Hematopoietic multipotent progenitor cell (in vitro differentiated cells): ENCODE results near the gene NOS2. TPM values are rescaled to one million over a fixed set of nuclear protein-coding genes. Genes with fewer than 3 reads are reported as not detected.
"Not testable (repeated sequence)": the region's sequence is repeated elsewhere in the genome, so short reads cannot be mapped to it uniquely, and the experiment has no call there.

ENCODE experiments used
- DNase-seq, 3 donors: peaks; one replicate each; pipeline ENCODE4 v3.0.0-alpha.2; 2011 to 2015; ENCODE audit warnings: low read depth in 2 of 3, low spot score in 2 of 3
- total RNA-seq: library from RNA; depleted of rRNA; stranded (reverse); fragments of >200 nt; gene quantifications from one replicate; pipeline ENCODE4 v1.2.3, GENCODE V29; 2012

Gene NOS2
- total RNA-seq, 1 donor, result under 0.01 TPM

DNA sequence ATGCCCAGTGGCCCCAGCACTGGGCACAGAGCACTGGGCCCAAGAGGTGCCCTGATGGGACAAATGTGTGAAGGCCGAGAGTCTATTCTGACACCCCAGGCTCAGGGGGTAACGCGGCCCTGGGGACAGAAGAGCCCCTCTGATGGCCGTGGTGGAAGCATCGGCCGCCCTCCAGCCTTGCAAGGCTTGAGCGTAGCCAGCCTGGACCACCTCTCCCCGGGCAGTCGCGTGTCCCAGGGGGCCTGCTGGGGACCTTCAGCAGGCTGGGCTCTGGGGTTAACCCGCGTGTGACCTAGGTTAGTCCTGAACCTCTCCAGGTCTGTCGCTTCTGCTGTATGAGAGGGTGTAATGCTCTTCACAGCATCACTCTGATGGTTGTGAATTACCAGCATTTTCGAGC, 40.8 kb downstream of the NOS2 start:
- DNase-seq, result no peak

GRCh38 chr17:27756467-27757371, 43.6 kb downstream of the NOS2 start:
- peak in 2 of 3 donors; percentile 45 to 74 for DNase-seq

GRCh38 chr17:27755706-27756466, 44.4 kb downstream of the NOS2 start:
- no peak for DNase-seq

GRCh38 chr17:27754549-27754948, 45.8 kb downstream of the NOS2 start:
- no peak for DNase-seq

- DNase-seq, result not testable (repeated sequence)
Observed at GRCh38 chr17:27753726-27754125, 46.6 kb downstream of the NOS2 start.

DNA sequence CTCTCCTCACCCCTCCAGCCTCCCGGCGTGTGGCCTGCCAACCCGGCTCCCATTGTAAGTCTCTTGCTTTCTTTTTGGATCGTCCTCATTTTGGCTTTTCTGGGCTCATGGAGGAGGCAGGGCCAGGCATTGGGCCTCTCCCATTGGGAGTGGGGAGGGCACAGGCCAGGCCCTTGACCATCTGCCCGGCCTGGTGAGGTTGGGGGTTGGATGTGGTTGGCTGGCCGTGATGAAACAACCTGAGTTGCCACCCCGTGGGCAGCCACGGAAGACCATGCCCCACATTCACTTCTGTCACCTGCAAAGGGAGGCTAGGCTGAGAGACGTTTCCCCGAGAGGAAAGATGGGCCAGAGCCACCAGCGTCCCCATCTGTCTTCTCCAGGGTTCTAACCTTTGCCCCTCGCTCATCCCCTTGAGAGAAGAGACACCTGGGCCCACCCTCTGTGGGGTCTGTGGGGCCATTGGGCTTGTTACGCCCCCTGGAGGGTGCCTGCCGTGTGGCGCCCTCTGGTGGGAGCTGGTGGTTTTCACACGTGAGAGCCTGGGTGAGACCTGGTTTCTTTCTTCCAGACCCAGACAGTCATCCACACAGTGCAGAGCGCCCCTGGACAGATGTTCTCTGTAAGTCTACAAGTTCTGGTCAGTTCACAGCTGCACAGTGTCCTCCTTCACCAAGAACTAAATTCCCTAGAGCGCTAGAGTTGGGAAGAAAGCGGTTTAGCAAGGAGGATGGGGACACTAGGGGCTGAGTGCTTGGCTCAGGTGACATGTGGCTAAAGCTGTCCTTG, 47.3 kb downstream of the NOS2 start:
- DNase-seq, result not testable (repeated sequence)

DNA sequence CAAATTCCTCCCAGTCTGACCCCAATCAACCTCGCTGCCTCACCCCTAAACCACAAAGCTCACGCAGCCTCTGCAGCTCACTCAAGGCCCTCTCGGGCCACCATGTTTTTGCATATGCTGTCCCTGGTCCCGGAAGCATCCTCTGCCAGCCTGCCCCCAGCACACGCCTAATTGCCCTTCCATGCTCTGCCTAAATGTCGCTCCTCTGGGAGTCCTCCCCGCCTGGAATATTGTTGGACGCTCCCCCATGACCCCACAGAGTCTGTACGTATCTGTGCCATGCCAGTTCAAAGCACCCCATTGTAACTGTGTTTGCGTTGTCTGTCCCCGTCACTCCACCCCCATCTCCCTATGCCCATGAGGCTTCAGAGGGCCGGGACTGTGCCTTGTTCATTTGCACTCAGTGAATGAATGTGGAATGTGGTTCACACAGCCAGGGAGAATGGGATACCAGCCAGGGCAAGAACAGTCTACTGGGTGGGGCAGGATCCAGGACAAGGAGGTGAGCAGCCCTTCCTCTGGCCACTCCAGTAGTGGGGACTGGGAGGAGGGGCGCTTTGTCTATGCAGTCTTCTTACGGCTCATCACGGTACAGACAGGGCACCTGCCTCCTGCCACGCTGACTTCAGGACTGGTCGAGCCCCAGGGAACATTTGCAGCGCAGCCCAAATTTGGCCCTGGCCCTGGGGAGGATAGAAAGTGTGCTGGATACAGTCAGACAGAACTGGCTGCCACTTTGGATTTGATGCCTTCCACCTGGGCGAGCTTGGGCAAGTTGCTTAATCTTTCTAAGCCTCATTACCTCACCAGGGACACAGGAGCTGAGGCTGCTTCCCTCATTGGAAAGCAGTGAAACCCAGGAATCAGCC, 48.5 kb downstream of the NOS2 start:
- DNase-seq, result no peak

- DNase-seq, result no peak
Observed at GRCh38 chr17:27751166-27751565, 49.2 kb downstream of the NOS2 start.

DNA sequence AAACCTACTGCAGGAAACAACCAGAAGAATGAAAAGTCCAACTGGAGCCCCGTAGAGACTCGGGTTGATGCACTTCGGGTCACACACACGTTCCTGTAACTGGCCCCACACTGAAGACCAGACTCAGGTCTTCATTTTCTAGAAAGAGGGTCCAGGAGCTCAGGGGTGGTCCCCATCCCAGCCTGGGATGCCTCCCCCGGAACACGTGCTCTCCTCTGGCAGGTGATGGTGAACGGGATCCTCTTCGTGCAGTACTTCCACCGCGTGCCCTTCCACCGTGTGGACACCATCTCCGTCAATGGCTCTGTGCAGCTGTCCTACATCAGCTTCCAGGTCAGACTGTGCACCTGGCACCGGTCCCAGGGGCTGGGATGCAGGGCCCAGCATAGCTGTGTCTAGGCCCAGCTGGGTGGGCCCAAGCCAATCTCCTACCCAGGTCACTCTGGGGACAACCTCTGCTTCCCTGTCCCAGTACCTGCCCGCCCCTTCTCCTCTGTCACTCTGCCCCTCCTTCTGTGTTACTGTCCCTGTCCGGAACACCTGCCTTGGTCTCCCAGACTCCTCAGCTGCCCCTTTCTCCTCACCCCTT, 50.7 kb downstream of the NOS2 start:
- not testable (repeated sequence) for DNase-seq

- no peak for DNase-seq
Observed at GRCh38 chr17:27748360-27748825, 51.9 kb downstream of the NOS2 start.

- DNase-seq, result no peak
Observed at GRCh38 chr17:27747462-27748359, 52.6 kb downstream of the NOS2 start.

- no peak for DNase-seq
Observed at GRCh38 chr17:27746881-27747280, 53.4 kb downstream of the NOS2 start.

GRCh38 chr17:27746320-27746719, 54.0 kb downstream of the NOS2 start:
- DNase-seq, result not testable (repeated sequence)

GRCh38 chr17:27745207-27745830, 55.0 kb downstream of the NOS2 start:
- DNase-seq, result not testable (repeated sequence)

GRCh38 chr17:27743281-27743885, 56.9 kb downstream of the NOS2 start:
- DNase-seq, result peak in 2 of 3 donors; percentile 18 to 62

DNA sequence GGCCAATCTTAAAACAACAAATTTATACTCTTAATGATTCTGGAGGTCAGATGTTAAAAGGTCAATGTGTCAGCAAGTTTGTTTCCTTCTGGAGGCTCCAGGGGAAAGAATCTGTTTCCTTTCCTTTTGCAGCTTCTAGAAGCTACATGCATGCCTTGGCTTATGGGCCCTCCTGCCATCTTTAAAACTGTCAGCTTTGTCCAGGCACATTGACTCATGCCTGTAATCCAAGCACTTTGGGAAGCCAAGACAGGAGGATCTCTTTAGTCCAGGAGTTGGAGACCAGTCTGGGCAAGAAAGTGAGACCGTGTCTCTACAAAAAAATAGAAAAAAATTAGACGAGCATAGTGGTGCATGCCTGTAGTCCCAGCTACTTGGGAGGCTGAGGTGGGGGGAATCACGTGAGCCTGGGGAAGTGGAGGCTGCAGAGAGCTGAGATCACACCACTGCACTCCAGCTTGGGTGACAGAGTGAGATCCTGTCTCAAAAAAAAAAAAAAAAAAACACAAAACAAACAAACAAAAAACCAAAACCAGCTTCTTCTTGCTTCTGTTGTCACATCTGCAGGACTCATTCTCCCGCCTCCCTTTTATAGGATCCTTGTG, 58.3 kb downstream of the NOS2 start:
- no peak for DNase-seq

DNA sequence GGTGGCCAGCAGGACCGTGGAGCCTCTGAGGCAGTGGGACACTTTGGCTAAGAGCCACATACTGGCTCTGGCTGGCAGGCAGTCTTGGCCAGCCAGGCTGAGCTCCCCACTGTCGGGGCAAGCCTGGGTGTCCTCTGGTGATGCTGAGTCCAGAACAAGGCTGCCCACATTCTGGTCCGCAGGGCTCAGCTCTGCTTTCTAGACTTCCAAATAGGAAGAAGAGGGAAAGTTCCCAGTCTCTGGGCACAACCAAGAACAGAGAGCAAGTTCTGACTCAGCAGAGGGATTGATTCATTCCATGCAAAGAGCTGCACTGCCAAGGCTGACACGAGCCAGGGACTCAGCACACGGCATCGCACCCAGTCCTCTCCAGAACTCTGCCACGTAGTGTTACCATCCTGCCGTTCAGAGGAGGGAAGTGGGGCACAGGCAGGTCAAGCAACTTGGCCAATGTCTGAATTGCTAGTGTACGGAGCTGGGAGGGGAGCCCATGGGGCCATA, 58.9 kb downstream of the NOS2 start:
- no peak for DNase-seq
